Heart right ventricle (tissue), 16 donors: Measurements from ENCODE around the gene ADGRL3. TPM values are rescaled to one million over a fixed set of nuclear protein-coding genes. Genes with fewer than 3 reads are reported as not detected.

Experiments
- ATAC-seq, 8 donors: fragments of 200-7000 bp; cut with Tn5 transposase; one replicate each; pipeline ENCODE4 v1.9.1; 2020; ENCODE audit warnings: mild to moderate bottlenecking in 8 of 8, moderate library complexity in 8 of 8, moderate number of reproducible peaks in 1 of 8
- DNase-seq, 2 donors: peaks; one replicate each; pipeline ENCODE4 v3.0.0-alpha.2; 2020
- H3K27ac ChIP-seq, 10 donors: fragments of 200-600 bp; sonication (generic) in 2 of 10; one replicate each; pipeline versions ENCODE4 v1.5.0 to v1.8.0; 2020 to 2022; ENCODE audit warnings: mild to moderate bottlenecking in 3 of 10
- H3K27me3 ChIP-seq, 7 donors: fragments of 200-600 bp; one replicate each; pipeline ENCODE4 v1.8.0; 2021 to 2022; ENCODE audit warnings: mild to moderate bottlenecking in 2 of 7
- H3K36me3 ChIP-seq, 9 donors: fragments of 200-600 bp; sonication (generic) in 1 of 9; one replicate each; pipeline versions ENCODE4 v1.5.0 to v1.8.0; 2020 to 2022; ENCODE audit warnings: mild to moderate bottlenecking in 2 of 9
- H3K4me1 ChIP-seq, 9 donors: fragments of 200-600 bp; sonication (generic) in 1 of 9; one replicate each; pipeline versions ENCODE4 v1.5.0 to v1.8.0; 2020 to 2022; ENCODE audit warnings: mild to moderate bottlenecking in 4 of 9
- H3K4me3 ChIP-seq, 10 donors: fragments of 200-600 bp; sonication (generic) in 2 of 10; one replicate each; pipeline versions ENCODE4 v1.5.0 to v1.8.0; 2020 to 2022; ENCODE audit warnings: mild to moderate bottlenecking in 7 of 10, moderate library complexity in 2 of 10
- H3K9me3 ChIP-seq, 11 donors: fragments of 200-600 bp in 10 of 11; sonication (generic) in 2 of 11; one replicate each; pipeline versions ENCODE4 v1.5.0 to v1.8.0; 2013 to 2022; ENCODE audit warnings: mild to moderate bottlenecking in 2 of 11, control low read depth in 1 of 11, moderate library complexity in 1 of 11
- CTCF ChIP-seq, 9 donors: fragments of 200-600 bp; sonication (generic) in 2 of 9; IDR thresholded peaks; one replicate each; pipeline versions ENCODE4 v1.5.0 to v1.8.0; 2021 to 2022; ENCODE audit warnings: antibody characterized with exemption in 9 of 9, mild to moderate bottlenecking in 5 of 9, moderate library complexity in 1 of 9
- WGBS, 2 donors: extraction: QIAGEN DNeasy Blood & Tissue Kit; methylation state at CpG; one replicate each; pipeline ENCODE4 v1.1.7; 2013; ENCODE audit warnings: inconsistent platforms in 1 of 2; 5-methylcytosine and 5-hydroxymethylcytosine counted together
- intact Hi-C, 10 donors: fragments of 100-400 bp; cut with DNase I; formaldehyde crosslinking; loops; one replicate each; pipeline versions ENCODE4 v1.11.1 to v1.14.2; 2022
- polyA plus RNA-seq, 2 donors: library from polyadenylated mRNA; stranded (reverse); fragments of 200-250 nt; gene quantifications; one replicate each; pipeline ENCODE4 v1.2.3, GENCODE V29; 2013
- total RNA-seq, 10 donors: library from RNA; stranded (reverse); fragmentation: NEBNext Ultra II Directional in 3 of 10; extraction: Animal tissue kit (Norgen Biotek cat#: 25700) in 3 of 10; gene quantifications; one replicate each; pipeline versions ENCODE4 v1.2.1 to v1.2.4, GENCODE V29; 2021 to 2023
- donor health status: Arrhythmogenic right ventricular cardiomyopathy.
- donor health status: ischemic (EF 13 %, LVEDD 7.1; RV severe dilation, severe dysfunction).
- donor health status: healthy with polysubstance abuse.
- donor health status: DM: no; HTN: yes; CAD: no.
- donor health status: DM: no; HTN: no; CAD: no.
- donor health status: ischemic (EF 25% LVEDD 6.9; RV normal size, moderate dysfunction).
- donor health status: ischemic (EF 25% LVEDD 5.7; RV mildly dilated, moderate dysfunction).
- donor health status: healthy.
- donor health status: DM: yes; HTN: yes; CAD: no.
- donor health status: Ischemic cardiomyopathy.
- donor health status: ischemic (EF 35%, LVEDD 5.7; RV mildly dilated, moderate dysfunction).
- donor health status: nonischemic (EF 11% LVEDD 7.7; RV severe dilation, severe dysfunction).
- donor health status: DM: yes; HTN: yes; CAD: no.
- donor health status: PGD.
- donor health status: ischemic (EF 29% LVEDD 5.4; RV normal size, mild dysfunction).
- donor health status: nonischemic (EF 23%, LVEDD 6.1; RV moderate dilation, normal function).

ADGRL3 gene
- total and polyA plus RNA-seq, 12 donors: 0.36 to 20.9 (median 4.6) TPM

- Histone ChIP-seq H3K27ac (no peak overlapping the region), H3K9me3 (no peaks in the 10 kb centered on the region), H3K4me3 (no peak overlapping the region), H3K4me1 (no peaks in the 10 kb centered on the region), H3K27me3 (no peaks in the 10 kb centered on the region), H3K36me3 (no peaks in the 10 kb centered on the region)
- ATAC-seq (no peak), DNase-seq (no peak)
- intact Hi-C loops: no loop called here
- no peak for TF ChIP-seq CTCF (IDR thresholded peaks at IDR 0.05)
- 82 to 85% methylated on average over 6 of the region's 6 CpGs for WGBS, 2 donors
Measured at GRCh38 chr4:61994036-61994435, 793.9 kb downstream of the ADGRL3 start.

GRCh38 chr4:61995717-61996340, 795.7 kb downstream of the ADGRL3 start:
- ATAC-seq: no peak
- WGBS, 2 donors: 85 to 87% methylated on average over 2 of the region's 2 CpGs
- TF ChIP-seq CTCF (IDR thresholded peaks at IDR 0.05): no peak
- no peaks in the 10 kb centered on the region for H3K4me1 ChIP-seq
- H3K9me3 ChIP-seq: no peaks in the 10 kb centered on the region
- H3K4me3 ChIP-seq: no peak overlapping the region
- no peaks in the 10 kb centered on the region for H3K36me3 ChIP-seq
- H3K27ac ChIP-seq: no peak overlapping the region
- intact Hi-C loops: no loop called here
- no peaks in the 10 kb centered on the region for H3K27me3 ChIP-seq
- DNase-seq: no peak

- no peaks in the 10 kb centered on the region for H3K4me1 ChIP-seq
- no peak overlapping the region for H3K4me3 ChIP-seq
- WGBS, 2 donors: 94 to 96% methylated on average over 1 of the region's 1 CpG
- ATAC-seq (no peak), DNase-seq (no peak)
- H3K27ac ChIP-seq: no peak overlapping the region
- intact Hi-C loops: no loop called here
- no peaks in the 10 kb centered on the region for H3K27me3 ChIP-seq
- TF ChIP-seq CTCF (IDR thresholded peaks at IDR 0.05): no peak
- no peaks in the 10 kb centered on the region for H3K9me3 ChIP-seq
- H3K36me3 ChIP-seq: no peaks in the 10 kb centered on the region
Measured at GRCh38 chr4:61996943-61997342, 796.8 kb downstream of the ADGRL3 start.

- intact Hi-C loops: no loop called here
- H3K4me1 ChIP-seq: no peaks in the 10 kb centered on the region
- H3K27ac ChIP-seq: no peak overlapping the region
- DNase-seq: no peak
- 76 to 79% methylated on average over 2 of the region's 2 CpGs for WGBS, 2 donors
- no peaks in the 10 kb centered on the region for H3K36me3 ChIP-seq
- H3K27me3 ChIP-seq: no peaks in the 10 kb centered on the region
- TF ChIP-seq CTCF (IDR thresholded peaks at IDR 0.05): no peak
- ATAC-seq: no peak
- H3K9me3 ChIP-seq: no peaks in the 10 kb centered on the region
- H3K4me3 ChIP-seq: no peak overlapping the region
Measured at GRCh38 chr4:61997831-61998230, 797.7 kb downstream of the ADGRL3 start.
